Astrocyte of the cerebellum (primary cell): ENCODE measurements around the gene HTR7.

ENCODE experiments used
- DNase-seq: peaks from one replicate; pipeline ENCODE4 v3.0.0-alpha.2; 2011; ENCODE audit warnings: low read depth
- H3K4me3 ChIP-seq: 2 replicates; pipeline ENCODE4 v1.5.1; 2011; ENCODE audit warnings: mild to moderate bottlenecking, low read depth, low read length, moderate library complexity
- CTCF ChIP-seq: IDR thresholded peaks from 2 replicates; pipeline ENCODE4 v1.5.1; 2012; ENCODE audit warnings: low read length, low read depth, moderate library complexity, mild to moderate bottlenecking; ENCODE audit errors: missing control alignments
- in situ Hi-C: cut with HindIII; loops from 2 replicates; pipeline ENCODE4 v1.10.0; 2017; ENCODE audit warnings: low sequenced_read_pairs

HTR7 gene

GRCh38 chr10:90695915-90696676 is 161.7 kb downstream of the HTR7 start:
- in situ Hi-C loops, result no loop called here
- no peak for TF ChIP-seq CTCF
- no peak for DNase-seq
- no peak overlapping the region for H3K4me3 ChIP-seq
